Putamen (tissue), 1 donor: ENCODE data around the gene GZMM.
A peak's percentile ranks its signal among the peaks of the same experiment; 100 is the strongest.

Experiments
- DNase-seq: peaks from one replicate; pipeline ENCODE4 v3.0.0-alpha.2; 2016; ENCODE audit warnings: low spot score

The GZMM gene

DNA sequence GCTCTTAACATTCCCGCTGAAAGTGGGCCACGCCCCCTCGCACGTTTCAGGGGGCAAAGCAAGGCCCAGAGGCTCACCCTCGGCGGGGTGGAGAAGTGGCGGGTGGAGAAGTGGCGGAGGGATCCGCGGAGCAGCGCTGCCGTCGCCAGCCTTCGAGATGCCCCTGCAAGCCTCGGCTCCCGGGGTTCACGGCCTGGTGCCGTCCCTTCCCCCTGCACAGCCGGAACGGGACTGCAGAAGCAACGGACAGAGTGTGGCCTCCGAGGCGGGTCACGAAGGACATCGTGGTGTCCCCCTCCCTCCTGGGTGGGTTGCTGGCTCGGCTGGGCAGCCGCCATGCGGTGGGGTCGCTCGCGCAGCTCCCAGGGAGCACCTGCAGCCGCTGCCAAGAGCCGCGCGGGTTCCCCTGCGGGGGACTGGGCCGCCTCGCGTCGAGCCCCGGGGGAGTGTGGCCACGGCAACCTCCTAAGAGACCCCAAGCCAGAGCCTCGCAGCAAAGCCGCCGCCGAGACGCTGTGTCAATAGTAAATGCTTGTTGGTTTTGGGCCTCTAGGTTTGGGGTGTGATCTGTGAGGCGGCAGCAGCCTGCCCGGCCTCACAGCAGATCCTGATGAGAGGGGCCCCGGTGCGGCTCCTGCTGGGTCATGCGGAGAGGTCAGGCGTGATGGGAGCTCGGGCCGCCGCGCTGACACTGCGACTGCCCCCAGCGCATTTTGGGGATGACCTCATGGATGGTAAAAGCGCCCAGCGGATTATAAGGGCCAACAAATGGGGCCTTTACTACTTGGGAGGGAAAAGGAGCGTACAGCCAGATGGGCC lies 31.1 kb upstream of the GZMM start:
- no peak for DNase-seq

DNA sequence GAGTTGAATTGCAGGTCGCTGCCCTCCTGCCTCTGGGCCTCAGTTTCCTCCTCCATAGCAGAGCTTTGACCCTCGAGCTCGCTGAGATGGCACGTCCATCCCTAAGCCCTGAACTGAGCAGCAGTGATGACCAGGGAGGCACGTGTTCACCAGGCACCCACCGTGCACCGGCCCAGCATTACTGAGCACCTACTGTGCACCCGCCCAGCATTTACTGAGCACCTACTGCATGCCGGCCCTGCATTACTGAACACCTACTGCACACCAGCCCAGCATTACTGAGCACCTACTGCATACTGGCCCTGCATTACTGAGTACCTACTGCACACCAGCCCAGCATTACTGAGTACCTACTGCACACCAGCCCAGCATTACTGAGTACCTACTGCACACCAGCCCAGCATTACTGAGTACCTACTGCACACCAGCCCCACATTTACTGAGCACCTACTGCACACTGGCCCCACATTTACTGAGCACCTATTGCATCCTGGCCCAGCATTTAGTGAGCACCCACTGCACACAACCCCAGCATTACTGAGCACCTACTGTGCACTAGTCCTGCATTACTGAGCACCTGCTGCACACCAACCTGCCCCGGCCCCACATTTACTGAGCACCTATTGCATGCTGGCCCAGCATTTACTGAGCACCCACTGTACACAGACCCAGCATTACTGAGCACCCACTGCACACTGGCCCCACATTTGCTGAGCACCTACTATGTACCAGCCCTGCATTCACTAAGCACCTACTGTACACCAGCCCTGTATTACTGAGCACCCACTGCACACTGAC lies 30.3 kb upstream of the GZMM start:
- DNase-seq, result no peak

DNA sequence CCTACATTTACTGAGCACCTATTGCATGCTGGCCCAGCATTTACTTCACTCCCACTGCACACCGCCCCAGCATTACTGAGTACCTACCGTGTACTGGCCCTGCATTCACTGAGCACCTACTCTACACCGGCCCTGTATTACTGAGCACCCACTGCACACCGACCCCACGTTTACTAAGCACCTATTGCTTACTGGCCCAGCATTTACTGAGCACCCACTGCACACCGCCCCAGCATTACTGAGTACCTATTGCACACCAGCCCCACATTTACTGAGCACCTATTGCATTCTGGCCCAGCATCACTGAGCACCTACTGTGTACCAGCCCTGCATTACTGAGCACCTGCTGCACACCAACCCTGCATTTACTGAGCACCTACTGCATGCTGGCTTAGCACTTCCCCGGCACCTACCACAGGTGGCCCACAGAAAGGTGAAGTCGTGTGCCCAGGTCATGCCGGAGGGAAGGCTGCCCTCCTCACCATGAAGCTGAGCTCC lies 29.6 kb upstream of the GZMM start:
- DNase-seq, result no peak

DNA sequence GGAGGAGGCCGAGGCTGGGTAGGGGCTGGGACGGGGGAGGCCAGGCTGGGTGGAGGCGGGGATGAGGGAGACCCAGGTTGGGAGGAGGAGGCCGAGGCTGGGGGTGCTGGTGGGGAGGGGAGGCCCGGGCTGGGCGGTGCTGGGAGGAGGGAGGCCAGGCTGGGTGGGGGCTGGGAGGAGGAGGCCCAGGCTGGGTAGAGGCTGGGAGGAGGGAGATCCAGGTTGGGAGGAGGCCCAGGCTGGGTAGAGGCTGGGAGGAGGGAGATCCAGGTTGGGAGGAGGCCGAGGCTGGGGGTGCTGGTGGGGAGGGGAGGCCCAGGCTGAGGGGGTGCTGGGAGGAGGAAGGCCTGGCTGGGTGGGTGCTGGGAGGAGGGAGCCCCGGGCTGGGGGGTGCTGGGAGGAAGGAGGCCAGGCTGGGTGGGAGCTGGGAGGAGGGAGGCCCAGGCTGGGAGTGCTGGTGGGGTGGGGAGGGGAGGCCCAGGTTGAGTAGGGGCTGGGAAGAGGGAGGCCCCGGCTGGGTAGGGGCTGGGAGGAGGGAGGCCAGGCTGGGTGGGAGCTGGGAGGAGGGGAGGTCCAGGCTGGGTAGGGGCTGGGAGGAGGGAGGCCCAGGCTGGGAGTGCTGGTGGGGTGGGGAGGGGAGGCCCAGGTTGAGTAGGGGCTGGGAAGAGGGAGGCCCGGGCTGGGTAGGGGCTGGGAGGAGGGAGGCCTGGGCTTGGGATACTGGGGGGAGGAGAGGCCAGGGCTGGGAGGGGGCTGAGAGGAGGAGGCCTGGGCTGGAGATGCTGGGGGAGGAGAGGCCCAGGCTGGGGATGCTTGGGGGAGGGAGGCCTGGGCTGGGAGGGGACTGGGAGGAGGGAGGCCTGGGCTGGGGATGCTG lies 25.9 kb upstream of the GZMM start:
- DNase-seq, result no peak

DNA sequence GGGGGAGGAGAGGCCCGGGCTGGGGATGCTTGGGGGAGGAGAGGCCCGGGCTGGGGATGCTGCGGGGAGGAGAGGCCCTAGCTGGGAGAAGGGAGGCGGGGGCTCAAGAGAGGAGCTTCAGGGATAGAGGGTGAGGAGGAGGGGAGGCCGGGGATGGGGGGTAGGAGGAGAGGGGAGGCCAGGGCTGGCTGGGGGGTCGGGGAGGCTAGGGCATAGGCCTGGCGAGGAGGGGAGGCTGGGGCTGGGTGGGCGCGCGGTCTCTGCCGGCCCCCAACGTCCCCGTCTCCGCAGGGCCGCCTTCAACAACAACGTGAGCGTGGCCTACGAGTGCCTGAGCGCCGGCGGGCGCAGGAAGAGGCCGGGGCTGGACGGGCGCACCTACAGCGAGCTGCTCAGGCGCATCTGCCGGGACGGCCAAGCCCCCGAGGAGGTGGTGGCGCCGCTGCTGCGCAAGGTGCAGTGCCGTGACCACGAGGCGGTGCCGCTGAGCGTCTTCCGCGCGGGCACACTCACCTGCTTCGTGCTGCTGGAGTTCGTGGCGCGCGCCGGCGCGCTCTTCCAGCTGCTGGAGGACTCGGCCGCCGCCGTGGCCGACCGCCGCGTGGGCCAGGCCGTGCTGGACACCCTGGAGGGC lies 25.1 kb upstream of the GZMM start:
- DNase-seq, result no peak

DNA sequence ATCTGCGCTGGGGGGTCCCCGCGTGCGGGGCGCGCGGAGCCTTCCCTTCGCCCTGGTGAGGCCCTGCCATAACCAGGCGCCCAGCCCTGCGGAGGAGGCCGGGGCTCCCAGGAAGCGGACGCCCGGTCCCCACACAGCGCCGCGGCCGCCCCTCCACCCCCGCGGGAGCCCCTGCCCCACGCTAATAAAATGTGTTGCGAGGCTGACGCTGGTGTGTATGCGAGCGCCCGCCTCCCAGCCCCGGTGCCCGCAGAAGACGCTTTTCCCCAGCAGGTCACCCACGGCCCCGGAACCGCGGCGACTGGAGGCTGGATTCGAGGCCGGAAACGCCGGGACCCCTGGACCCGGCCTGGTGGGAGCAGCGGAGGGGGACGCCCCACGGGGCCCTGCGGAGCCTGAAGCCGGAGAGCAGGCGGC lies 24.4 kb upstream of the GZMM start:
- DNase-seq, result no peak

DNA sequence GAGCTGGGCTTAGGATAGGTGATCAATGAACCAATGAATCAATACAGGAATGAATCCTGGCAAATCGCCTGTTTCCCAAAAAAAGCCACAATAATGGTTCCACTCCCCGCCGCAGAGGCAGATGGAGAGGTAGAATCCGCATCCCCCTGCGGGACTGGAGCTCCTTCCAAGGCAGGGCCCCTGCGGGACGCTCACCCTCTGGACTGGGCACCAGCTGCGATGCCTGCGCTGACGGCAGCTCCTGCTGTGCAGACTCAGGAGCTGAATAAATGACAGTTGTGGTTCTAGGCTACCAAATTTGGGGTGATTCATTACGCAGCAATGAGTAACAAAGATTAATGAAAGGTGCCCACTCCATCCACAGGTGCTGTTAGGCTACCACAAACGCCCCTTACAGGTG lies 21.1 kb upstream of the GZMM start:
- DNase-seq, result no peak

DNA sequence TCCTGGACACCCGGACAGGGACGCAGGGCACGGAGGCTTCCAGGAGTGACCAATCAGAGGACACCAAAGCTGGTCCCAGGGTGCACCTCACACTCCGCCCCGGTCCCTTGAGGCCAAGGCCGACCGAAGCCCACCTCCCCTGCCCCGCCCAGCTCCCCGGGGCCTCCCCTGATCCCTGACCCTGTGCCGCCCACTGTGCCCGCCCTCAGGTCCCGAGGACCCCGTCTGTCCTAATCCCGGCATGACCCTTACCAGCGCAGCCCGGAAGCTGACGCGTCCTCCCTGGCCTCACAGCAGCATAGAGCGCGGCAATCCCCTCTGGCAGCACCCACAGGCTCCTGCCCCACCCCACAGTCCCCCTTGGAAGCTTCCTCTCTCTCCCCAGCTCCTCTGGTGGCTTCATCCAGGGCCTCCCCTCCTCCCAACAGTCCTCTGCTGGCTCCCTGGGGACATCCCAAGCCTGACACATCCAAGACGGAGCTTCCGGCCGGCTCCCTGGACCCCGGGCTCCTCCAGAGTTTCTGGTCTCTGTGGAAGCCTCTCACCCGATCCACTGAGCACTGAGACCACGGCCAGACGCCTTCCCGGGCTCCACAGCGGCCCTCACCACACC lies 19.7 kb upstream of the GZMM start:
- no peak for DNase-seq

DNA sequence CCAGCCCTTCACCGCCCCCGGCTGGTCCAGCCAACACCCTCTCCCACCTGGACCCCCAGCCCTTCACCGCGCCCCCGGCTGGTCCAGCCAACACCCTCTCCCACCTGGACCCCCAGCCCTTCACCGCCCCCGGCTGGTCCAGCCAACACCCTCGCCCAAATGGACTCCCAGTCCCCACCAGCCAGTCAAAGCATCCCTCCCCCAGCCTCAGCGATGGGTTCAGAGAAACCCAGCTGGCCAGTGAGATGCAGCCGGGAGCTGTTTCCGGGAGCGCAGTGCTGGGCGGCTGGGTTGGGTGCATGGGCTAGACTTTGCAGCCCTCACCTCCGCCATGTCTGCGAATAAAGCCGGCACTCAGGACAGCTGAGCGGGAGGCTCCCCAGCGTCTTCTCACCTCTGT lies 18.8 kb upstream of the GZMM start:
- DNase-seq, result no peak

DNA sequence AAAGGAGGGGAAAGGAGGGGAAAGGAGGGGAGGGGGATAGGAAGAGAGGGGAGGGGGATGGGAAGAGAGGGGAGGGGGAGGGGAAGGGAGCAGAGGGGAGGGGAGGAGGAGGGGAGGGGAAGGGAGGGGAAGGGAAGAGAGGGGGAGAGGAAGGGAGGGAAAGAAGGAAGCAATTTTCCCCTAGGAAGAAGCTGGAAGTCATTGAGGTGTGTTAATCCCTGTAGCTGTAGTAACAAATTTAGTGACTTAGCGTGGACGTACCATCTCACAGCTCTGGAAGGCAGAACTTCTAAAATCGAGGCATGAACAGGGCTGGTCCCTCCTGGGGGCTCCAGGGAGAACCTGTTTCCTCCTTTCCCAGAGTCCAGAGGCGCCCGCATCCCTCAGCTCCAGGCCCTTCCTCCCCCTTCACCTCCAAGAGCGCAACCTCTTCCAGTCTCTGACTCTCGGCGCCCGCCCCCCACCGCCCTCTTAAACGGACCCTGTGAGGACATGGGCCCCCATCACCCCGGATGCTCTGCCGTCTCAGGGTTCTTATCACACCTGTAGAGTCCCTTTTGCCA lies 17.9 kb upstream of the GZMM start:
- DNase-seq, result no peak

DNA sequence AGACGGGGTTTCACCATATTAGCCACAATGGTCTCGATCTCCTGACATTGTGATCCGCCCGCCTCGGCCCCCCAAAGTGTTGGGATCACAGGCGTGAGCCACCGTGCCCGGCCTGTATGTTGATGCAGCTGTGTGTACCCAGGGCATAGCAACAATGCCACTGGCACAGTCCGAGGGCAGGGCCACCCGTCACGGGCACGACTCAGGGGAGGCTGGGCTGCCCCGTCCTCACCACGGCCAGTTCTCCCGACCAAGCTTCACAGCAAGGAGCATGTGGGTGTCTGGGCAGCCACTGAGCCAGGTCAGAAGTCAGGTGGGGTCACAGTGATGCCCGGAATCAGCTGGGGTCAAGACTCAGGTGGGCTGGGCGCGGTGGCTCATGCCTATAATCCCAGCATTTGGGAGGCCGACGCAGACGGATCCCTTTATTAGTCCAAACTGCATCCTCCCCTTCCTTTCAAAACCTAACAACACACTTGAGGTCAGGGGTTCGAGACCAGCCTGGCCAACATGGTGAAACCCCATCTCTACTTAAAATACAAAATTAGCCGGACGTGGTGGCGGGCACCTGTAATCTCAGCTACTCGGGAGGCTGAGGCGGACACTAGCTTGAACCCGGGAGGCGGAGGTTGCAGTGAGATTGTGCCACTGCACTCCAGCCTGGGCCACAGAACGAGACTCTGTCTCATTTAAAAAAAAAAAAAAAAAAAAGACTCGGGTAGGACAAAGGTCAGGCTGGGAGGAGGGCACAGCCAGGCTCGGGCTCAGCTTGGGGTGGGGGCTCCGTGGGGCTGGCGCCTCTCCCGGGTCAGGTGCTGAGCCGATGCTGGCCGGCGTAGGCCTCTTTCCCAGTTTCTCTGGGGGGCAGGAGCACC lies 13.5 kb upstream of the GZMM start:
- no peak for DNase-seq

DNA sequence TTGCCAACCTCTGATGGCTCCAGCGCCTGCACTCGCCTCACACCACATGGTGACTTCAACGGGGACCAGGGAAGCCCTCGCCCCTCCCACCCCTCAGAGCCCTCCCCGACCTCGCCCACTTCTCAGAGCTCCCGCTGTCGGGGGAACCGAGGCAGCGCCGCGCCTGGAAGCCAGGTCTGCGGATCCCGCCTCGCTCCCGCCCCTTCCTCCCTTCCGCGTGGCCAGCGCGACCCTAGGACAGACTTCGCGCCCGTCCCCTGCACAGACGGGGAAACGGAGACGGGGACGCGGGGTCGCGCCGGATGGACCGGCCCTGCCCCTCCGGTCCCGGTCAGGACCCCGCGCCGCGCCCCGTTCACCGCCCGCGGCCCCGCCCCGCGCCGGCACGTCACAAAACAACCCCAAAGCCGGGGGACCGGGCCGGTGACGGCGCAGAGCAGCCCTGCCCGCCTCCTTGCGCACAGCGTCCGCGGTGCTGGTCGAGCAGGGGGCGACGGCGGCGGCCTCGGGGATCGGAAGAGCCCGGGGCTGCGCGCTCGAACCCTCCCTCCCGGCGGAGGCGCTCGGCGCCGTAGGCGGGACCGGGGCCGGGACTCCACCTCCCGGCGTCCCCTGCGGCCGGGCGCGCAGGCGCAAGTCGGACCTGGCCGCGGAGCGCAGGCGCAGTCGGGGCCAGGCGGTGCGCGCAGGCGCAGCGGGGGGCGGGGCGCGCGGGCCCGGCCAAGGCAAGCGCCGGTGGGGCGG lies 12.7 kb upstream of the GZMM start:
- peak; percentile 77 for DNase-seq

DNA sequence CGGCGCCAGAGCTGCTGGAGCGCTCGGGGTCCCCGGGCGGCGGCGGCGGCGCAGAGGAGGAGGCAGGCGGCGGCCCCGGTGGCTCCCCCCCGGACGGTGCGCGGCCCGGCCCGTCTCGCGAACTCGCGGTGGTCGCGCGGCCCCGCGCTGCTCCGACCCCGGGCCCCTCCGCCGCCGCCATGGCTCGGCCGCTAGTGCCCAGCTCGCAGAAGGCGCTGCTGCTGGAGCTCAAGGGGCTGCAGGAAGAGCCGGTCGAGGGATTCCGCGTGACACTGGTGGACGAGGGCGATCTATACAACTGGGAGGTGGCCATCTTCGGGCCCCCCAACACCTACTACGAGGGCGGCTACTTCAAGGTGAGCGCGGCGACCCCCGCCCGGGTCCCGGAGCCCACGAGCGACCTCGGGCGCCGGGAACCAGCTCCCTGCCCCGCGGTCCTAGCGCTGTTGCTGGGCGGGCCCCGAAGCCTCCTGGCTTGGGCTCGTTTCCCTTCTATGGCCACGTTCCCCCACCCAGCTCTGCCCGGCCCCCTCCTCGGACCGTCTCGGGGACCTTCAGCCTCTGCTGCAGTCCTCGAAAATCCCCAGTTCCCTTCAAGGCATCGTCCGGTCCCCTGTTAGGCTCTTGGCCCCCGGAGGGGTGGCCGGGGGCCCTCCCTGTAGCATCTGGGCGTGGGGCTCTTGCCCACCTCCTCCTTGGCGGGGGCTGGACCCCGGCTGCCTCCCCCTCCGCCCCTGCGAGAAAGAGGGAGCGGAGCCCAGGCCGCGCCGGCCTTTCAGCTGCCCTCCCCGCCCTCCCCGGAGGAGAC lies 11.9 kb upstream of the GZMM start, which contains the start of gene CDC34:
TSS of gene CDC34 (plus strand) at position 8 of the 808 bp plus-strand sequence. CDS start at position 180, 172 bp downstream.
- peak; percentile 24 for DNase-seq

DNA sequence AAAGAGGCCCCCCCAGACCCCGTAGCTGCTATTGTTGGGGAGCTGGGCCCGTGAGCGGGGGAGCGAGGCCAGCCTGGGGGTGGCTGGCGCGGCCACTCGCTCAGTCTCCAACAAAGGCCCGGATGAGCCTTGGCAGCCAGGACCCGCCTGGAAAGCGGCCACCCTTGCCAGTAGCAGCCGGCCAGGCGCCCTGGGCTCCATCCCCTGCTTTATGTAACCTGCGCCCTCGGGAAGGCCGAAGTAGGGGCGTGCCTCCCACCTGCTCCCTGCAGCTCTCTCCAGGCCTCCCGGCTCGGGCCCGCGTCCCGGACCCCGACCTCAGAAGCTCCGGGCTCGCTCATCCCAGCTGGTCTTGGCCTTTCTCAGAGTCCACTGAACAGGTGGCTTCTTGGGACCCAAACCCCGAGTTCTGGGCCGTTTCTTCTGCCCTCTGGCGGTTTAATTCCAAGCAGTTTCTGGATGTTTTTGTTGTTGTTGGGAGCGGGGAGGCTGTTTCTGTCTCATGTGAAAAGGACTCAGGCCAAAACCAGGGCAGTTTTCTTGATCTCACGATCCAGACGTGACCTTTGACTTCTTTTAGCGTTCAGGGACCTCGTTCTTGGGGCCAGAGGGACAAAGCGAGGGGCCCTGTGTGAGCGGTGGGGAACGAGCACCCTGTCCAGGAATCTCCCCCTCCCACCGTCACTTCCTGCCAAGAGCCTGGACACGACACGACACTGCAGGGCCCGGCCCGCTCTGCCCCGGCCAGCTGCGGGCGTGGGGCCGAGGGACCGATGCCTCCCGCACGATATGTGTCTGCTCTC lies 11.1 kb upstream of the GZMM start:
- DNase-seq, result peak; percentile 81

DNA sequence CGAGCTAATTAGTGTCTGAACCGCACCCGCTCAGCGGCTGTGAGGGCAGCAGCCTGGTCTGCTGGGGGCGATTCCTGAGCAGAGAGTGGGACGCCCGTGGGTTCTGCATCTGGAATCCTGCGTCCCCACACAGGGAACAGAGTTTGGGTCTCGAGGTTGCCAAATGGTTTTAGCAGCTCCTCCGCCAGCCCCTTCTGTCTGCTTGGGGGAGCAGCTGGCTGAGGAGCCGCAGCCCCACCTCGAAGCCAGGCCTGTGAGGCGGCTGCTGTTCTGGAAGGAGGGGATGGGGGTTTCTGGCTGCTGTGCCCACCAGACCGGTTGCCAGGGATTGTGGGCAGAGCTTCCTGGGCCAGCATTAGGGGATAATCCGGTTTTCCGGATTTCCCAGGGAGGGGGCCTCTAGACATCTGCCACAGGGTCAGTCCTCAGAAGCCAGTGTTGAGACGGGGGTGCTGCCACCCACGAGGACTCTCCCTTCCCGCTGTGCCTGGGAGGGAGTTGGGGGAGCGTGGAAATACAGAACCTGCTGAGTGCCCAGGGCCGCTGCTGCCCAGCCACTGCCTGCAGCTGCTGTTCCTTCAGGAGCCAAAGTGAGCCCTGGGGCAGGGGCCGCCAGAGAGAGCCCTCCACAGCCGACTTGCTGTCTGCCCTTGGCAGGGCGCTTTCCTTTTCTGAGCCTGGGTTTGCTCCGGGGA lies 10.3 kb upstream of the GZMM start:
- no peak for DNase-seq

DNA sequence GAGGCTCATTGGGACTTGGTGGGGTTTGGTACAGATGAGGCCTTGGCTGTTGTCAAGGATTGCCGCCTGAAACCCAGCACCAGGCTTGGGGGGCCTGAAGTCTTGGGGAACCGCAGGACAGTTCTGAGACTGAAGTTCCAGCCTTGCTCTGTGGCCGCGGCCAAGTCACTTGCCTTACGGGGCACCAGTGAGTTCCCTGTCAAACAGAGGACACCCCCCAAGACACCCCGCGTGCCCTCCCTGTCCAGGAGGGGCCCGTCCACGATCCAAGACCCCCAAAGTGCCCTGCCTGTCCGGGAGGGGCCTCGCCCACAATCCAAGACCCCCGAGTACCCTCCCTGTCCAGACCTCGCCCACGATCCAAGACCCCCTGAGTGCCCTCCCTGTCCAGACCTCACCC lies 9.8 kb upstream of the GZMM start:
- DNase-seq, result no peak
